Heart right ventricle (tissue), 16 donors: ENCODE measurements around the gene NR5A2. TPM values are rescaled to one million over a fixed set of nuclear protein-coding genes. Genes with fewer than 3 reads are reported as not detected.

Experiments
- ATAC-seq, 8 donors: fragments of 200-7000 bp; cut with Tn5 transposase; one replicate each; pipeline ENCODE4 v1.9.1; 2020; ENCODE audit warnings: mild to moderate bottlenecking in 8 of 8, moderate library complexity in 8 of 8, moderate number of reproducible peaks in 1 of 8
- DNase-seq, 2 donors: peaks; one replicate each; pipeline ENCODE4 v3.0.0-alpha.2; 2020
- H3K27ac ChIP-seq, 10 donors: fragments of 200-600 bp; sonication (generic) in 2 of 10; one replicate each; pipeline versions ENCODE4 v1.5.0 to v1.8.0; 2020 to 2022; ENCODE audit warnings: mild to moderate bottlenecking in 3 of 10
- H3K27me3 ChIP-seq, 7 donors: fragments of 200-600 bp; one replicate each; pipeline ENCODE4 v1.8.0; 2021 to 2022; ENCODE audit warnings: mild to moderate bottlenecking in 2 of 7
- H3K36me3 ChIP-seq, 9 donors: fragments of 200-600 bp; sonication (generic) in 1 of 9; one replicate each; pipeline versions ENCODE4 v1.5.0 to v1.8.0; 2020 to 2022; ENCODE audit warnings: mild to moderate bottlenecking in 2 of 9
- H3K4me1 ChIP-seq, 9 donors: fragments of 200-600 bp; sonication (generic) in 1 of 9; one replicate each; pipeline versions ENCODE4 v1.5.0 to v1.8.0; 2020 to 2022; ENCODE audit warnings: mild to moderate bottlenecking in 4 of 9
- H3K4me3 ChIP-seq, 10 donors: fragments of 200-600 bp; sonication (generic) in 2 of 10; one replicate each; pipeline versions ENCODE4 v1.5.0 to v1.8.0; 2020 to 2022; ENCODE audit warnings: mild to moderate bottlenecking in 7 of 10, moderate library complexity in 2 of 10
- H3K9me3 ChIP-seq, 11 donors: fragments of 200-600 bp in 10 of 11; sonication (generic) in 2 of 11; one replicate each; pipeline versions ENCODE4 v1.5.0 to v1.8.0; 2013 to 2022; ENCODE audit warnings: mild to moderate bottlenecking in 2 of 11, control low read depth in 1 of 11, moderate library complexity in 1 of 11
- WGBS, 2 donors: extraction: QIAGEN DNeasy Blood & Tissue Kit; methylation state at CpG; one replicate each; pipeline ENCODE4 v1.1.7; 2013; ENCODE audit warnings: inconsistent platforms in 1 of 2; 5-methylcytosine and 5-hydroxymethylcytosine counted together
- intact Hi-C, 10 donors: fragments of 100-400 bp; cut with DNase I; formaldehyde crosslinking; loops; one replicate each; pipeline versions ENCODE4 v1.11.1 to v1.14.2; 2022
- polyA plus RNA-seq, 2 donors: library from polyadenylated mRNA; stranded (reverse); fragments of 200-250 nt; gene quantifications; one replicate each; pipeline ENCODE4 v1.2.3, GENCODE V29; 2013
- total RNA-seq, 10 donors: library from RNA; stranded (reverse); fragmentation: NEBNext Ultra II Directional in 3 of 10; extraction: Animal tissue kit (Norgen Biotek cat#: 25700) in 3 of 10; gene quantifications; one replicate each; pipeline versions ENCODE4 v1.2.1 to v1.2.4, GENCODE V29; 2021 to 2023
- TF ChIP-seq, protein P1 (sequence below), 9 donors: fragments of 200-600 bp; sonication (generic) in 2 of 9; IDR thresholded peaks; one replicate each; pipeline versions ENCODE4 v1.5.0 to v1.8.0; 2021 to 2022; ENCODE audit warnings: antibody characterized with exemption in 9 of 9, mild to moderate bottlenecking in 5 of 9, moderate library complexity in 1 of 9
- donor health status: Arrhythmogenic right ventricular cardiomyopathy.
- donor health status: ischemic (EF 13 %, LVEDD 7.1; RV severe dilation, severe dysfunction).
- donor health status: healthy with polysubstance abuse.
- donor health status: DM: no; HTN: yes; CAD: no.
- donor health status: DM: no; HTN: no; CAD: no.
- donor health status: ischemic (EF 25% LVEDD 6.9; RV normal size, moderate dysfunction).
- donor health status: ischemic (EF 25% LVEDD 5.7; RV mildly dilated, moderate dysfunction).
- donor health status: healthy.
- donor health status: DM: yes; HTN: yes; CAD: no.
- donor health status: Ischemic cardiomyopathy.
- donor health status: ischemic (EF 35%, LVEDD 5.7; RV mildly dilated, moderate dysfunction).
- donor health status: nonischemic (EF 11% LVEDD 7.7; RV severe dilation, severe dysfunction).
- donor health status: DM: yes; HTN: yes; CAD: no.
- donor health status: PGD.
- donor health status: ischemic (EF 29% LVEDD 5.4; RV normal size, mild dysfunction).
- donor health status: nonischemic (EF 23%, LVEDD 6.1; RV moderate dilation, normal function).

Gene NR5A2
- total and polyA plus RNA-seq, 12 donors, result 0.52 to 1.9 (median 1.3) TPM

- 86 to 90% methylated on average over 7 of the region's 7 CpGs for WGBS, 2 donors
- DNase-seq (no peak), ATAC-seq (no peak)
- Histone ChIP-seq H3K4me1 (peaks cover 0 to 7% (median 0%) of the 10 kb centered on the region in 9 donors), H3K4me3 (no peak overlapping the region), H3K9me3 (no peaks in the 10 kb centered on the region), H3K36me3 (no peaks in the 10 kb centered on the region), H3K27me3 (no peaks in the 10 kb centered on the region), H3K27ac (no peak overlapping the region)
- TF ChIP-seq, protein P1, sequence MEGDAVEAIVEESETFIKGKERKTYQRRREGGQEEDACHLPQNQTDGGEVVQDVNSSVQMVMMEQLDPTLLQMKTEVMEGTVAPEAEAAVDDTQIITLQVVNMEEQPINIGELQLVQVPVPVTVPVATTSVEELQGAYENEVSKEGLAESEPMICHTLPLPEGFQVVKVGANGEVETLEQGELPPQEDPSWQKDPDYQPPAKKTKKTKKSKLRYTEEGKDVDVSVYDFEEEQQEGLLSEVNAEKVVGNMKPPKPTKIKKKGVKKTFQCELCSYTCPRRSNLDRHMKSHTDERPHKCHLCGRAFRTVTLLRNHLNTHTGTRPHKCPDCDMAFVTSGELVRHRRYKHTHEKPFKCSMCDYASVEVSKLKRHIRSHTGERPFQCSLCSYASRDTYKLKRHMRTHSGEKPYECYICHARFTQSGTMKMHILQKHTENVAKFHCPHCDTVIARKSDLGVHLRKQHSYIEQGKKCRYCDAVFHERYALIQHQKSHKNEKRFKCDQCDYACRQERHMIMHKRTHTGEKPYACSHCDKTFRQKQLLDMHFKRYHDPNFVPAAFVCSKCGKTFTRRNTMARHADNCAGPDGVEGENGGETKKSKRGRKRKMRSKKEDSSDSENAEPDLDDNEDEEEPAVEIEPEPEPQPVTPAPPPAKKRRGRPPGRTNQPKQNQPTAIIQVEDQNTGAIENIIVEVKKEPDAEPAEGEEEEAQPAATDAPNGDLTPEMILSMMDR (IDR thresholded peaks at IDR 0.05), result no peak
- intact Hi-C loops, result no loop called here
Observed at GRCh38 chr1:200128081-200128480, 100.6 kb downstream of the NR5A2 start.

- H3K27ac ChIP-seq, result no peak overlapping the region
- no peak overlapping the region for H3K4me3 ChIP-seq
- ATAC-seq (no peak), DNase-seq (no peak)
- H3K9me3 ChIP-seq, result no peaks in the 10 kb centered on the region
- H3K4me1 ChIP-seq, result peaks cover 0 to 7% (median 0%) of the 10 kb centered on the region in 9 donors
- TF ChIP-seq, protein P1 (IDR thresholded peaks at IDR 0.05), result no peak
- intact Hi-C loops, result no loop called here
- H3K27me3 ChIP-seq, result no peaks in the 10 kb centered on the region
- no peaks in the 10 kb centered on the region for H3K36me3 ChIP-seq
- 43 to 47% methylated on average over 5 of the region's 5 CpGs for WGBS, 2 donors
Observed at GRCh38 chr1:200128944-200129879, 101.7 kb downstream of the NR5A2 start.

- H3K27me3 ChIP-seq, result no peaks in the 10 kb centered on the region
- TF ChIP-seq, protein P1 (IDR thresholded peaks at IDR 0.05), result no peak
- H3K9me3 ChIP-seq, result no peaks in the 10 kb centered on the region
- peaks cover 0 to 7% (median 0%) of the 10 kb centered on the region in 9 donors for H3K4me1 ChIP-seq
- intact Hi-C loops, result loop anchor here in 3 of 10 donors (10.0 kb wide), 2 partner anchors 174 to 354 kb away; no protein-coding TSS in a partner anchor
- H3K36me3 ChIP-seq, result no peaks in the 10 kb centered on the region
- WGBS, 2 donors, result 84 to 88% methylated on average over 1 of the region's 1 CpG
- H3K4me3 ChIP-seq, result no peak overlapping the region
- ATAC-seq (no peak), DNase-seq (no peak)
- H3K27ac ChIP-seq, result no peak overlapping the region
Observed at GRCh38 chr1:200130552-200130951, 103.0 kb downstream of the NR5A2 start.

GRCh38 chr1:200131551-200132125 is 104.1 kb downstream of the NR5A2 start:
- 66 to 70% methylated on average over 4 of the region's 4 CpGs for WGBS, 2 donors
- Histone ChIP-seq H3K27me3 (no peaks in the 10 kb centered on the region), H3K36me3 (no peaks in the 10 kb centered on the region), H3K27ac (no peak overlapping the region), H3K9me3 (no peaks in the 10 kb centered on the region), H3K4me1 (peaks cover 0 to 7% (median 0%) of the 10 kb centered on the region in 9 donors), H3K4me3 (no peak overlapping the region)
- intact Hi-C loops, result loop anchor here in 3 of 10 donors (10.0 kb wide), 2 partner anchors 173 to 353 kb away; no protein-coding TSS in a partner anchor
- TF ChIP-seq, protein P1 (IDR thresholded peaks at IDR 0.05), result no peak
- ATAC-seq (no peak), DNase-seq (no peak)
